Measurements from ENCODE around the gene IFIT3. TPM values are rescaled to one million over a fixed set of nuclear protein-coding genes. Genes with fewer than 3 reads are reported as not detected.

The IFIT3 gene
- total RNA-seq, 1 experiment from 2014 or later: 0.55 TPM

DNA sequence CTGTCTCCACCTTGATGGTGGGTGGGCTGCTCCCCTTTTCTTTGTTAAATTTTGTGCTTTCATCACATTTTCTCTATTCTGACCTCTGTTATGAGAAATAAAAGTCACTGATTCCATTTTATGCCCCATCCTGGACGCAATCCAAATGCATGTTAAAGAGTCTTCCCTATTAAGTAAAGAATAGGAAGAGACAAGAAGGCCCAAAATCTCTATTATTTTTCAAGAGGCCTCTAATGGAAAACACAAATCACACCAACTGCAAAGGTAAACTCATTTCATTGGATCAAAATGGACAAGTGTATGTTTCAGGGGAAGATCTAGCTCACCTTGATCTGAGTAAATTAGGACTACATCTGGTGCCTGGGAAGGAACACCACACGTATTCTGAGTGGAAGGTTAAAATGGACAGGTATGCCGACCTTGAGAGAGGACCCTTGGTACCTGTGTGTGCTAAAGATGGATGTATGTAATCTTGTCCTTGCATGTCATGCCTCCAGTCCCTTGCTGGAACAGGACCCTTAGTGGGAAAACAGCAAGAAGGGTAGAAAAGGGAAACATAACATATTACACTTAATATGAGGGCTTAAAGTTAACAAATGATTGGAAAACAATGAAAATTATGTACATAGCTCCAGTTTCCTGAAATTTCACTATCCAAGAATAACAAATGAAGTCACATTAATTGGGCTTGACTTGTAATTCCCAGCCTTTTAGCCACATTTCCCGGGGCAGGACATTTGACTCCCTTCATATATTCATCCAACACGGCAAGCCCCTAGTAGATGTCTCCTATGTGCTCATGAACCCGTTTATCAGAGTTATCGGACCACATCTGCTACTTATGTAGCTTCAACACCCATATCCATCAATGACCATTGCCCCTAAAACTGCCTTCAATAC, 18.4 kb upstream of the IFIT3 start:
- no peaks in the 10 kb centered on the region; the same call in 1 of the 2 replicates for H3K27me3 Mint-ChIP-seq (ENCODE audit: low read depth)
- Histone ChIP-seq H4K20me1 (ENCODE audit: control insufficient read depth, insufficient read depth, insufficient read length) (no peaks in the 10 kb centered on the region), H3K4ac (ENCODE audit: low read depth, low read length) (no peak overlapping the region), H4K91ac (ENCODE audit: insufficient read length, low read depth, low read length) (no peak overlapping the region), H2BK120ac (ENCODE audit: low read depth, low read length, poor library complexity, severe bottlenecking) (no peak overlapping the region), H3K18ac (ENCODE audit: insufficient read length, low read depth, low read length) (no peak overlapping the region), H3K79me1 (ENCODE audit: insufficient read depth, low read depth, low read length, poor library complexity, severe bottlenecking) (no peaks in the 10 kb centered on the region), H3K9me3 (ENCODE audit: control insufficient read depth, low read depth, low read length) (no peaks in the 10 kb centered on the region), H3K9ac (ENCODE audit: extremely low read depth, insufficient read length, low read length) (no peak overlapping the region), H3T11ph (ENCODE audit: low read length) (no peak overlapping the region), H3K56ac (ENCODE audit: insufficient read length, low read depth, low read length) (no peak overlapping the region), H3K4me2 (ENCODE audit: insufficient read depth, insufficient read length, low read length) (no peak overlapping the region), H4K8ac (replicated peaks; ENCODE audit: insufficient read length, low read depth, low read length) (no peak overlapping the region), H3K27ac (ENCODE audit: insufficient read length, low read depth, low read length) (no peak overlapping the region), H3K79me2 (ENCODE audit: insufficient read depth, low read length) (no peaks in the 10 kb centered on the region; the same call in 1 of the 2 replicates), H2BK15ac (ENCODE audit: low read depth, low read length) (no peak overlapping the region), H3K4me1 (ENCODE audit: insufficient read depth, low read length) (no peaks in the 10 kb centered on the region), H2AFZ (ENCODE audit: low read length) (no peak overlapping the region), H3K27me3 (ENCODE audit: insufficient read depth, low read length) (no peaks in the 10 kb centered on the region), H3K14ac (ENCODE audit: insufficient read depth, low read length) (no peak overlapping the region), H2BK12ac (ENCODE audit: insufficient read length, low read depth, low read length) (no peak overlapping the region), H4K5ac (ENCODE audit: insufficient read length, low read depth, low read length) (no peak overlapping the region), H2BK5ac (ENCODE audit: insufficient read length, low read length) (no peak overlapping the region), H3K23ac (ENCODE audit: insufficient read length, low read depth, low read length) (no peak overlapping the region), H2AK5ac (ENCODE audit: insufficient read length, low read length) (no peak overlapping the region), H3K23me2 (ENCODE audit: insufficient read length, low read depth, low read length, poor library complexity, severe bottlenecking) (no peaks in the 10 kb centered on the region), H2BK20ac (ENCODE audit: low read depth, low read length, poor library complexity, severe bottlenecking) (no peak overlapping the region)
- TF ChIP-seq, protein P1, sequence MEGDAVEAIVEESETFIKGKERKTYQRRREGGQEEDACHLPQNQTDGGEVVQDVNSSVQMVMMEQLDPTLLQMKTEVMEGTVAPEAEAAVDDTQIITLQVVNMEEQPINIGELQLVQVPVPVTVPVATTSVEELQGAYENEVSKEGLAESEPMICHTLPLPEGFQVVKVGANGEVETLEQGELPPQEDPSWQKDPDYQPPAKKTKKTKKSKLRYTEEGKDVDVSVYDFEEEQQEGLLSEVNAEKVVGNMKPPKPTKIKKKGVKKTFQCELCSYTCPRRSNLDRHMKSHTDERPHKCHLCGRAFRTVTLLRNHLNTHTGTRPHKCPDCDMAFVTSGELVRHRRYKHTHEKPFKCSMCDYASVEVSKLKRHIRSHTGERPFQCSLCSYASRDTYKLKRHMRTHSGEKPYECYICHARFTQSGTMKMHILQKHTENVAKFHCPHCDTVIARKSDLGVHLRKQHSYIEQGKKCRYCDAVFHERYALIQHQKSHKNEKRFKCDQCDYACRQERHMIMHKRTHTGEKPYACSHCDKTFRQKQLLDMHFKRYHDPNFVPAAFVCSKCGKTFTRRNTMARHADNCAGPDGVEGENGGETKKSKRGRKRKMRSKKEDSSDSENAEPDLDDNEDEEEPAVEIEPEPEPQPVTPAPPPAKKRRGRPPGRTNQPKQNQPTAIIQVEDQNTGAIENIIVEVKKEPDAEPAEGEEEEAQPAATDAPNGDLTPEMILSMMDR (conservative IDR thresholded peaks at IDR 0.05): no peak
- H3K4me1 Mint-ChIP-seq: peaks cover 4% of the 10 kb centered on the region in 2 experiments
- H3K9me3 Mint-ChIP-seq: no peaks in the 10 kb centered on the region
- DNase-seq: no peak
- no peaks in the 10 kb centered on the region; a peak in 1 of 7 replicates for H3K36me3 Mint-ChIP-seq (ENCODE audit: insufficient read depth in 1 of 3, low read depth in 3 of 3)
- H3K4me3 Mint-ChIP-seq: no peak overlapping the region
- no peak overlapping the region for H3K27ac Mint-ChIP-seq
- no CpG with 5 or more reads among the region's 7 CpGs for WGBS (ENCODE audit: extremely low coverage, insufficient read length, low lambda C conversion rate)

Data from H9 (cell line).